IPS-20b (cell line): ENCODE measurements around the gene RNASET2.

ENCODE experiments used
- H3K27ac ChIP-seq: one replicate; pipeline ENCODE4 v1.5.1; 2013; ENCODE audit warnings: low read length
- H3K27me3 ChIP-seq: 2 replicates; pipeline ENCODE4 v1.6.1; 2013; ENCODE audit warnings: mild to moderate bottlenecking, low read length, inconsistent platforms; ENCODE audit not compliant: insufficient read depth
- H3K36me3 ChIP-seq: 2 replicates; pipeline ENCODE4 v1.6.1; 2013; ENCODE audit warnings: low read depth, mild to moderate bottlenecking, inconsistent platforms, low read length, moderate library complexity; ENCODE audit not compliant: insufficient read depth
- H3K4me1 ChIP-seq: 2 replicates; pipeline ENCODE4 v1.6.1; 2013; ENCODE audit warnings: mild to moderate bottlenecking, control low read depth, inconsistent platforms, low read length, moderate library complexity; ENCODE audit not compliant: insufficient read depth
- H3K4me3 ChIP-seq: 2 replicates; pipeline ENCODE4 v1.5.1; 2013; ENCODE audit warnings: mild to moderate bottlenecking, low read length, inconsistent platforms
- H3K9ac ChIP-seq: 2 replicates; pipeline ENCODE4 v1.6.1; 2013; ENCODE audit warnings: low read depth, mild to moderate bottlenecking, inconsistent platforms, low read length, moderate library complexity
- H3K9me3 ChIP-seq: 2 replicates; pipeline ENCODE4 v1.6.1; 2013; ENCODE audit warnings: mild to moderate bottlenecking, low read depth, low read length, inconsistent platforms; ENCODE audit not compliant: insufficient read depth

The RNASET2 gene

DNA sequence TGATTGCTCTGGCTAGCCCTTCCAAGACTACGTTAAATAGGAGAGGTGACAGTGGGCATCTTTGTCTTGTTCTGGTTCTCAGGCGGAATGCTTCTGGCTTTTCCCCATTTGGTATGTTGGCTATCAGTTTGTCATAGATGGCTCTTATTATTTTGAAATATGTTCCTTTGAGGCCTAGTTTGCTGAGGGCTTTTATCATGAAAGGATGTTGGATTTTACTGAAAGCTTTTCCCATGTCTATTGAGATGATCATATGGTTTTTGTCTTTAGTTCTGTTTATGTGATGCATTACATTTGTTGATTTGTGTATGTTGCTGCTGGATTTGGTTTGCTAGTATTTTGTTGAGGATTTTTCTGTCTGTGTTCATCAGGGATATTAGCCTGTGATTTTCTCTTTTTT lies 9.9 kb upstream of the RNASET2 start:
- Histone ChIP-seq H3K36me3 (no peaks in the 10 kb centered on the region), H3K4me3 (no peak overlapping the region), H3K9me3 (peaks cover 48% of the 10 kb centered on the region), H3K27me3 (no peaks in the 10 kb centered on the region), H3K9ac (no peak overlapping the region), H3K27ac (no peak overlapping the region), H3K4me1 (no peaks in the 10 kb centered on the region)

DNA sequence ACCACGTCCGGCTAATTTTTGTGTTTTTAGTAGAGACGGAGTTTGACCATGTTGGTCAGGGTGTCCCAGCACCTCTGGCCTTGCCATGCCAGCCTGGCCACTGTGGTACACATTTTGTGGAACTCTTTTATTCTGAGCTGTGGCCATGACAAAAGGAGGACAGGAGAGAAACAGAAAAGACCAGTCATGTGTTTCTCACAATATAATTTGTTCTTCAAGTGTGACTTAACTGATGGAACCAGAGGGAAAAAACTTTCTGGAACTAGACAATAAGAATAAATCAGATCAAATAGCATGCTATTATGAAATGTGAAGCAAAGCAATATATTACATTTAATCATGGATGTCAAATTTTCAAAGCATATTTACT lies 4.2 kb upstream of the RNASET2 start:
- Histone ChIP-seq H3K9me3 (peaks cover 19% of the 10 kb centered on the region; the same call in 1 of the 2 replicates), H3K4me1 (peaks cover 5% of the 10 kb centered on the region; the same call in 1 of the 2 replicates), H3K27me3 (peaks cover 16% of the 10 kb centered on the region), H3K9ac (no peak overlapping the region), H3K27ac (no peak overlapping the region), H3K36me3 (no peaks in the 10 kb centered on the region), H3K4me3 (no peak overlapping the region)

DNA sequence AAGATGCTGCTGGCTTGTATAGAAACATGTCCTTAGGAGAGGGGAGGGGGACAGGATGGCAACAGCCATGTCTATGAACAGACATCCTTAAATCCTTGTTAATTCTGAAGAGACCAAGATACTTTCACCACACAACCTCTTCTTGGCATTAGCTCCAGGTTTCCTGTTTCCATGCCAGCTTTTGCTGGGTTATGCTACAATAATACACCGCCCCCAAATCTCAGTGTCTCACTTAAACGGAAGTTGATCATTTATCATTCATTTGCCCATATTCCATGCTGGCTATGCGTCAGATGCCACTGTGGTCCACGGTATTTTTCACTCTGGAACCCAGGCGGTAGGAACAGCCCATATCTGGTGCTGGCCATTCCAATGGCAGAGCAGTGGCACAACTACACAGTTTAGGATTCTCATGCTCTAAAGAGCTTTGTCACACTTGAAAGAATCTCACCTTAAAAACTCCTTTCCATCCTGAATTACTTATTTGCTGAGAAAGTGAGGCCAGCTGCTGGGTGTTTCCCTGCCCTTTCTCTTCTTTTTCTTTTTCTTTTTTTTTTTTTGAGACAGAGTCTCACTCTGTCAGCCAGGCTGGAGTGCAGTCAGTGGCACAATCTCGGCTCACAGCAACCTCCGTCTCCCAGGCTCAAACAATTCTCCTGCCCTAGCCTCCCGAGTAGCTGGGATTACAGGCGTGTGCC lies 3.7 kb upstream of the RNASET2 start:
- Histone ChIP-seq H3K4me1 (peaks cover 7% of the 10 kb centered on the region; the same call in 1 of the 2 replicates), H3K4me3 (no peak overlapping the region), H3K36me3 (no peaks in the 10 kb centered on the region), H3K27ac (no peak overlapping the region), H3K9me3 (peaks cover 15% of the 10 kb centered on the region; the same call in 1 of the 2 replicates), H3K27me3 (peaks cover 22% of the 10 kb centered on the region), H3K9ac (no peak overlapping the region)

DNA sequence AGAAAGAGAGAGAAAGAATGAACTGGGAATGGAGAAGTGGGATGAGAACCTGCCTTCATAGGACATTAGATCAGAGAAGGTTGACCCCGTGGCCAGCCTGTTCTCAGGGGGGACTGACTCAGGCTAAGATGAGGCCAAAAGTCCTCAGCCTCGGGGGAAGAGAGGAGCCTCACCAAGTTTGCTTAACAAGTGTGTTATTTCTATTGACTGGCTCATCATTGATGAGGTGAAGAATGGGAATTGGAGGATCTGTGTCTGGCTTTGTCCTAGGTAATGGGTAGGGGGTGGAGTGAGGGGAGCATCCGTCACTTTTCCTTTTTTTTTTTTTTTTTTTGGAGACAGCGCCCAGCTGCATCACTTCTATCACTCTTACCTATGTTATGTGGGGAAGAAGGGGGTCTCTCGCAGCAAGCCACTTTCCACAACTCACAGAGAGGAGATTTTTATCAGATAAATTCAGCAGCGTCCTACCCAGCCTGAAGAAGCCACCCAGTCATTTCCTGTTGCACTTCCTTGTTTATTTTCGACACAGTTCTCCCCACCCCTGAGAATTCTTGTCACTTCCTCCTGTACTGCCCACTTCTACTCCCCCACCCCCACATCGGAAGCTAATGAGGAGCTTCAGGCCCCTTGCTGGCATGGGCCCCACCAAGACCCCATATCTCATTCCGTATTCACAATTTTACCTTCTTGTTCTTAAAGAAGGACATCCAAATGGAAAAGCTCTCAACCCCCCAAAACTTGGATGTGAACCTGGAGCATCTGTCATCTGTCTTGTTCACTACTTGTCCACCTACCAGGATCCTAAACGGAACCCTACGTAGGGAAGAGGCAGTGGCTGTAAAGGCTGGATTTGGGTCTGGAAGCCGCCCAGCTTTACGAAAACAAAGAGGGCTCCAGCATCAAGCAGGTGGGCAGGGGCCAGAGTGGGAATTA lies 2.8 kb upstream of the RNASET2 start:
- H3K4me1 ChIP-seq, result peaks cover 7% of the 10 kb centered on the region; the same call in 1 of the 2 replicates

DNA sequence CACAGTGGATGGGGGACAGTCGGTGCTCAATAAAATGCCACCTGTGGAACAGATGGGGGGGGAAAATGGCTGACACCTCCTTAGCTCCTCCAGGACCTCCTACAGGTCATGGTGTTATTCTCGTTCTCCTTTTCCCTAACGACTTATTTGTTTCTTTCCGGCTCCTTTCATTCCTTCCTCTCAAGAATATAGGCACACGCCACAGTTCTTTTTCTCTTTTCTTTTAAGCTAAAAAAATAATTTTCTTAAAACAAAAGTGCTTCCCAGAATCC lies 1.4 kb upstream of the RNASET2 start:
- Histone ChIP-seq H3K4me3 (peak overlapping the region; percentile 80; the same call in 1 of the 2 replicates), H3K27me3 (peaks cover 23% of the 10 kb centered on the region), H3K27ac (no peak overlapping the region), H3K9me3 (no peaks in the 10 kb centered on the region; the same call in 1 of the 2 replicates), H3K9ac (no peak overlapping the region; the same call in 1 of the 2 replicates), H3K36me3 (no peaks in the 10 kb centered on the region), H3K4me1 (peaks cover 7% of the 10 kb centered on the region; the same call in 1 of the 2 replicates)

More for the DNA sequence above, 2.8 kb upstream of the RNASET2 start:
- Histone ChIP-seq H3K9me3 (peaks cover 7% of the 10 kb centered on the region; the same call in 1 of the 2 replicates), H3K27me3 (peaks cover 23% of the 10 kb centered on the region), H3K4me3 (no peak overlapping the region), H3K27ac (no peak overlapping the region), H3K36me3 (no peaks in the 10 kb centered on the region), H3K9ac (no peak overlapping the region)

DNA sequence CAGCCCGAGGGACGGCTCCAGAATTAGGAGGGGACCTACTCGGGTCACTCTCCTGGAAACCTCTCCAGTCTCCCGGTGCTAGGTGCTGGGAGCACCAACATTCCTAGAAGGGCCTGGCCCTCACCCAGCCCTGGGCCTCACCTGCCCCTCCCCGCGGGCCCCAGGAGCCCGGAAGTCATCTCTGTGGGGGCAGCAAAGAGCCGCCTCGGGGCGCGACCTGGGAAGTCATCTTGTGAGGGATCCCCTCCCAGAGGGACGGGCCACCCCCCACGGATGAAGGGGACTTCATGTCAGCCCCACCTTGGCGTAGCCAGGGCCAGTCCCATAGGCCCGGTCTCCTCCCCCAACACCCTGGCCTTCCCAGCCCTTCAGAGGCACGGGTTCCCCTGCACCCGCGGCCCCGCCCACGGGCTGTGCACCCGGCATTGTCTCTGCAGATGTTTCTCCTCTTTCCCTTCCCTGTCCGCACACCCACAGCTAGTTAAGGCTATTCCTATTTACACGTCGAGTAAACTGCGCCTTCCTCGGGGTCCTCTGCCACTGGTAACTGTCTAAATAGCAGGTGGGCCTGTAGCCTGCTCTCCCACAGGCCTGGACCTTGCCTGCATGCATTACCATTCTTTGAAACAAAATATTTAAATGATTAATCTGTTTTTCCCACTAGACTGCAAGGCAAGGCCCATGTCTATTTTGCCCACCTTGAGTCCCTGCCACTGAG lies 896 bp upstream of the RNASET2 start:
- peaks cover 7% of the 10 kb centered on the region; the same call in 1 of the 2 replicates for H3K4me1 ChIP-seq
- no peak overlapping the region for H3K27ac ChIP-seq
- no peaks in the 10 kb centered on the region for H3K9me3 ChIP-seq
- H3K9ac ChIP-seq, result peak overlapping the region; percentile 61; the same call in 1 of the 2 replicates
- H3K4me3 ChIP-seq, result peak overlapping the region; percentile 80
- no peaks in the 10 kb centered on the region for H3K36me3 ChIP-seq
- peaks cover 23% of the 10 kb centered on the region for H3K27me3 ChIP-seq

DNA sequence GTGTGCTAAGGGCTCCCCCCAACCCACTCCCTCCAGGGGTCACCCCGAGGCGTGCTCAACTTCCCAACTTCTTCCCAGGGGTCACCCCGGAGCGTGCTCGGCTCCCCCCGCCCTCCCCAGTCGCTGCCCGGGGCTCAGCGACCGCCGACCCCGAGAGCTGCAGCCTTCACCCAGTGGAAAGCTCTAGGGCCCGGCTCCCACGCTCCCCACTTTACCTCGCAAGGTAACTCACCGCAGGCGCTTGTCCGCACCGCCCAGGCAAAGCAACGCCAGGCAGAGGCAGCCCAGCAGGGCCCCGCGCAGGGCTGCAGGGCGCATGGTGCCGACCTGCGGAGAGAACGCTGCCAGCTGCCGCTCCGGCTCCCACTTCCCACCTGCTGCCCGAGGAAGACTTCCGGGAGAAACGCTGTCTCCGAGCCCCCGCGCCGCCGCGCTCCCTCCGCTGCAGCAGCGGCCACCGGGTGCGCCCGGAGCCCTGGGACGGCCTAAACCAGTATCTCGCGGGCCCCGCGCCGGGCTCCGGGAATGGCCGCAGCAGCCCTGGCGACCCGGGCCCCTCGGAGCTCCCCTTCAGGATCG lies 396 bp downstream of the RNASET2 start:
- Histone ChIP-seq H3K9me3 (no peaks in the 10 kb centered on the region), H3K9ac (peak overlapping the region; percentile 51; the same call in 1 of the 2 replicates), H3K36me3 (0 out of 2 replicates have a peak, but pooled peaks cover 3% of the 10 kb centered on the region), H3K4me3 (peak overlapping the region; percentile 80), H3K27ac (no peak overlapping the region), H3K4me1 (peaks cover 7% of the 10 kb centered on the region; the same call in 1 of the 2 replicates), H3K27me3 (peaks cover 23% of the 10 kb centered on the region)

DNA sequence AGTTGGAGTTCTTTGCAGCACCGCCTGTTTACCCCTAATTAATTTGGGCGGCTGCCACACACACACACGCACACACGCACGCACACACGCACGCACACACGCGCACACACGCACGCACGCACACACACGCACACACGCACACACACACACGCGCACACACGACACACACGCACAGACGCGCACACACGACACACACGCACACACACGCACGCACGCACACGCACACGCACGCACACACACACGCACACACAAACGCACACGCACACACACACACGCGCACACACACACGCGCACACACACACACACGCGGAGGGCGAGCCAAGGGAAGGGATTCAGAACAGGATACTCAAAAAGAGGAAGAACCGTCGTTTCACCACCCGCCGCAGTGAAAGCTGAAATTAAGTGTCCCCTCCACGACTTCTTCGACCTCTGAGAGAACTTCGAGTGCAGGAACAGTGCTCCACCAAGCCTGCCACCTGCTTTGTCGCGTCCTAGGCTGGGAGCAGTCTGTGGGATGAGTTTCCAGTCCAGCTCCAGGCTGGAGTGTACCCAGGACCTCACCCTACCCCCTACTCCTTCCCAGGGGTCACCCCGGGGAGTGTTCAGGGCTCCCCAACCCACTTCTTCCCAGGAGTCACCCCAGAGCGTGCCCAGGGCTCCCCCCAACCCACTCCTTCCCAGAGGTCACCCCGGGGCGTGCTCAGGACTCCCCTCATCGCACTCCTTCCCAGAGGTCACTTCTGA lies 1.1 kb downstream of the RNASET2 start:
- Histone ChIP-seq H3K4me3 (peak overlapping the region; percentile 80), H3K27me3 (peaks cover 23% of the 10 kb centered on the region), H3K27ac (no peak overlapping the region), H3K9ac (peak overlapping the region; percentile 51; the same call in 1 of the 2 replicates), H3K4me1 (peaks cover 8% of the 10 kb centered on the region; the same call in 1 of the 2 replicates), H3K9me3 (no peaks in the 10 kb centered on the region), H3K36me3 (0 out of 2 replicates have a peak, but pooled peaks cover 4% of the 10 kb centered on the region)

DNA sequence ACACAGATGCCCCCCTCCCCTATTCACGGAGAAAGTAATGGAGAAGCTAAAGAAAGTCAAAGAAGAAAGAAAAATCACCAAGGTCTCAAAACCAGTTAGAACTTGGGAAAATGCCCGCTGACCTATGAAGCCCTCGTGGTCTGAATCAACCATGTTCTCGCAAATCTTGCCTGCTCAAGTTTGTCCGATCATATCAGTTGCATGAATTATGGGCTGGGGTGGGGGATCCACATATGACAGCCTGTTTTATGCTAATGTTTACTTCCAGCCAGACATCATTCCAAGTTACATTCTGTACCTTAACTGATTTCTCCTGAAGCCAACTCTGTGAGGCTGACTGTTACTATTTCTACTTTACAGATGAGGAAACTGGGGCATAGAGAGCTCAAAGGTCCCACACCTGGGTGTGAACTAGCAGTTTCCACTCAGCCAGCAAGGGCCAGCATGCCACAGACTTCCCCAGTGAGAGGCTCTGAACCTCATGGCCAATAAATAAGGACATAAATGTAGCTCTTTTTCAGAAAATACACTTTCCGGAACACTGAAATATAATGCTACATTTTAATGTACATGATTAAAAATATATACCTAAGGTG lies 2.1 kb downstream of the RNASET2 start:
- H3K27me3 ChIP-seq, result peaks cover 23% of the 10 kb centered on the region
- H3K4me1 ChIP-seq, result peaks cover 16% of the 10 kb centered on the region; the same call in 1 of the 2 replicates
- no peak overlapping the region for H3K4me3 ChIP-seq
- no peak overlapping the region for H3K9ac ChIP-seq
- 0 out of 2 replicates have a peak, but pooled peaks cover 4% of the 10 kb centered on the region for H3K36me3 ChIP-seq
- H3K27ac ChIP-seq, result no peak overlapping the region
- no peaks in the 10 kb centered on the region for H3K9me3 ChIP-seq
